ENCODE data around the gene VIPR1. TPM values are rescaled to one million over a fixed set of nuclear protein-coding genes. Genes with fewer than 3 reads are reported as not detected.

Gene VIPR1
- total and polyA plus RNA-seq, 2 donors (not counting 1 experiment from before 2014, with no cell fraction given): 0.11 TPM; not detected in 1

GRCh38 chr3:42505849-42506410, 3.5 kb downstream of the VIPR1 start:
- Histone ChIP-seq H3K4me3 (replicated peaks in 1 of 4; ENCODE audit: control extremely low read depth in 1 of 4, insufficient read depth in 1 of 4, low read depth in 3 of 4, low read length in 4 of 4) (no peak overlapping the region), H3K4me2 (ENCODE audit: extremely low read depth, insufficient read depth, low read length) (no peak overlapping the region), H3K9ac (ENCODE audit: insufficient read depth, low read length) (no peak overlapping the region), H3K27me3 (ENCODE audit: control insufficient read depth, insufficient read depth, low read length) (peaks cover 44% of the 10 kb centered on the region), H3K27ac (ENCODE audit: insufficient read depth, low read length) (no peak overlapping the region), H3K9me3 (ENCODE audit: control insufficient read depth, insufficient read depth, low read depth, low read length) (no peaks in the 10 kb centered on the region), H3K36me3 (ENCODE audit: control insufficient read depth, insufficient read depth, low read length) (no peaks in the 10 kb centered on the region), H3K4me1 (ENCODE audit: control insufficient read depth, extremely low read depth, insufficient read depth, low read length) (no peaks in the 10 kb centered on the region), H3K79me2 (ENCODE audit: control insufficient read depth, insufficient read depth, low read length) (no peaks in the 10 kb centered on the region), H2AFZ (ENCODE audit: low read length) (no peak overlapping the region), H4K20me1 (ENCODE audit: control insufficient read depth, extremely low read depth, insufficient read depth, low read length) (no peaks in the 10 kb centered on the region)
- TF ChIP-seq EZH2 (IDR thresholded peaks at IDR 0.05; ENCODE audit: low read length, missing control alignments) (no peak), CTCF (conservative IDR thresholded peaks at IDR 0.05 in 1 of 2, IDR thresholded peaks at IDR 0.05 in 1 of 2; ENCODE audit: low read depth in 1 of 2, low read length in 2 of 2) (no peak)
- no peak for DNase-seq (ENCODE audit: low read depth in 2 of 2)

- Histone ChIP-seq H2AFZ (ENCODE audit: low read length) (no peak overlapping the region), H3K9me3 (ENCODE audit: control insufficient read depth, insufficient read depth, low read depth, low read length) (no peaks in the 10 kb centered on the region), H3K36me3 (ENCODE audit: control insufficient read depth, insufficient read depth, low read length) (no peaks in the 10 kb centered on the region), H3K4me3 (replicated peaks in 1 of 4; ENCODE audit: control extremely low read depth in 1 of 4, insufficient read depth in 1 of 4, low read depth in 3 of 4, low read length in 4 of 4) (no peak overlapping the region), H3K4me1 (ENCODE audit: control insufficient read depth, extremely low read depth, insufficient read depth, low read length) (no peaks in the 10 kb centered on the region), H3K79me2 (ENCODE audit: control insufficient read depth, insufficient read depth, low read length) (no peaks in the 10 kb centered on the region), H3K27ac (ENCODE audit: insufficient read depth, low read length) (no peak overlapping the region), H4K20me1 (ENCODE audit: control insufficient read depth, extremely low read depth, insufficient read depth, low read length) (no peaks in the 10 kb centered on the region), H3K27me3 (ENCODE audit: control insufficient read depth, insufficient read depth, low read length) (peaks cover 30% of the 10 kb centered on the region), H3K4me2 (ENCODE audit: extremely low read depth, insufficient read depth, low read length) (no peak overlapping the region), H3K9ac (ENCODE audit: insufficient read depth, low read length) (no peak overlapping the region)
- DNase-seq (ENCODE audit: low read depth in 2 of 2): no peak
- TF ChIP-seq EZH2 (IDR thresholded peaks at IDR 0.05; ENCODE audit: low read length, missing control alignments) (no peak), CTCF (conservative IDR thresholded peaks at IDR 0.05 in 1 of 2, IDR thresholded peaks at IDR 0.05 in 1 of 2; ENCODE audit: low read depth in 1 of 2, low read length in 2 of 2) (no peak)
Observed at GRCh38 chr3:42507252-42507651, 4.8 kb downstream of the VIPR1 start.

GRCh38 chr3:42507761-42508335, 5.4 kb downstream of the VIPR1 start:
- H2AFZ ChIP-seq (ENCODE audit: low read length): no peak overlapping the region
- no peak for DNase-seq (ENCODE audit: low read depth in 2 of 2)

More at GRCh38 chr3:42507761-42508335, 5.4 kb downstream of the VIPR1 start:
- Histone ChIP-seq H3K9ac (ENCODE audit: insufficient read depth, low read length) (no peak overlapping the region), H3K79me2 (ENCODE audit: control insufficient read depth, insufficient read depth, low read length) (no peaks in the 10 kb centered on the region), H3K27me3 (ENCODE audit: control insufficient read depth, insufficient read depth, low read length) (peaks cover 25% of the 10 kb centered on the region), H4K20me1 (ENCODE audit: control insufficient read depth, extremely low read depth, insufficient read depth, low read length) (no peaks in the 10 kb centered on the region), H3K4me1 (ENCODE audit: control insufficient read depth, extremely low read depth, insufficient read depth, low read length) (no peaks in the 10 kb centered on the region), H3K36me3 (ENCODE audit: control insufficient read depth, insufficient read depth, low read length) (no peaks in the 10 kb centered on the region), H3K4me3 (replicated peaks in 1 of 4; ENCODE audit: control extremely low read depth in 1 of 4, insufficient read depth in 1 of 4, low read depth in 3 of 4, low read length in 4 of 4) (no peak overlapping the region), H3K9me3 (ENCODE audit: control insufficient read depth, insufficient read depth, low read depth, low read length) (no peaks in the 10 kb centered on the region), H3K27ac (ENCODE audit: insufficient read depth, low read length) (no peak overlapping the region), H3K4me2 (ENCODE audit: extremely low read depth, insufficient read depth, low read length) (no peak overlapping the region)
- no peak for TF ChIP-seq CTCF (conservative IDR thresholded peaks at IDR 0.05 in 1 of 2, IDR thresholded peaks at IDR 0.05 in 1 of 2; ENCODE audit: low read depth in 1 of 2, low read length in 2 of 2)
- TF ChIP-seq EZH2 (IDR thresholded peaks at IDR 0.05; ENCODE audit: low read length, missing control alignments): no peak
